HT1080 (cell line): ENCODE measurements around the gene TRAPPC13. TPM values are rescaled to one million over a fixed set of nuclear protein-coding genes. Genes with fewer than 3 reads are reported as not detected.
"Not testable (repeated sequence)": the region's sequence is repeated elsewhere in the genome, so short reads cannot be mapped to it uniquely, and the experiment has no call there.

Source experiments
- DNase-seq: peaks from one replicate; pipeline ENCODE4 v3.0.0-alpha.2; 2015; ENCODE audit warnings: low read depth
- polyA plus RNA-seq, 2 experiments: library from polyadenylated mRNA; depleted of rRNA; stranded (reverse); fragments of >200 nt; gene quantifications; 2 replicates each; pipeline ENCODE4 v1.2.3, GENCODE V29; 2015
- total RNA-seq: library from RNA; depleted of rRNA; stranded (reverse); fragments of >200 nt; shearing (Covaris generic); gene quantifications from 2 replicates; pipeline ENCODE4 v1.2.3, GENCODE V29; 2014; rRNA removed

TRAPPC13 gene
- total RNA-seq: 14.6 and 19.7 TPM in 2 replicates
- 17.8 and 20.2 TPM in 2 replicates for polyA plus RNA-seq (2015; cell fraction: cytosol; rRNA removed)
- polyA plus RNA-seq (2015; cell fraction: nucleus; rRNA removed): 31.5 and 33.0 TPM in 2 replicates

GRCh38 chr5:65624571-65625555 lies at the start of gene TRAPPC13, which contains the start of gene SHLD3:
Gene TRAPPC13, plus strand, starts transcription at chr5:65625027. Its CDS starts 34 bp downstream, at chr5:65625061.
Gene SHLD3, plus strand, starts transcription at chr5:65625027. Its CDS starts 4,561 bp downstream, at chr5:65629588.
- peak; percentile 93 for DNase-seq

- DNase-seq: no peak
These were observed 47.7 kb upstream of the TRAPPC13 start for GRCh38 chr5:65577141-65577540.

- no peak for DNase-seq
These were observed 36.1 kb upstream of the TRAPPC13 start for GRCh38 chr5:65588694-65589093.

GRCh38 chr5:65601761-65602160 lies 23.1 kb upstream of the TRAPPC13 start:
- not testable (repeated sequence) for DNase-seq

- DNase-seq: no peak
These were observed 13.3 kb upstream of the TRAPPC13 start for GRCh38 chr5:65611524-65611923.

- DNase-seq: no peak
These were observed 12.4 kb upstream of the TRAPPC13 start for GRCh38 chr5:65612298-65612907.

GRCh38 chr5:65620021-65620420 lies 4.8 kb upstream of the TRAPPC13 start:
- no peak for DNase-seq

- DNase-seq: not testable (repeated sequence)
These were observed 2.9 kb upstream of the TRAPPC13 start for GRCh38 chr5:65621961-65622360.

GRCh38 chr5:65623482-65623881 lies 1.3 kb upstream of the TRAPPC13 start:
- no peak for DNase-seq

GRCh38 chr5:65624025-65624570 lies 729 bp upstream of the TRAPPC13 start, which contains the start of gene TRIM23:
Gene TRIM23, minus strand, starts transcription at chr5:65624333. Its CDS starts 59 bp downstream, at chr5:65624274.
- peak; percentile 91 for DNase-seq

GRCh38 chr5:65625743-65626142 lies 916 bp downstream of the TRAPPC13 start:
- no peak for DNase-seq

- DNase-seq: no peak
These were observed 6.2 kb downstream of the TRAPPC13 start for GRCh38 chr5:65630981-65631380.

GRCh38 chr5:65640240-65640639 lies 15.4 kb downstream of the TRAPPC13 start:
- no peak for DNase-seq

GRCh38 chr5:65646938-65647337 lies 22.1 kb downstream of the TRAPPC13 start:
- DNase-seq: no peak

- no peak for DNase-seq
These were observed 23.1 kb downstream of the TRAPPC13 start for GRCh38 chr5:65647941-65648340.

GRCh38 chr5:65651144-65651543 lies 26.3 kb downstream of the TRAPPC13 start:
- no peak for DNase-seq

GRCh38 chr5:65654713-65655112 lies 29.9 kb downstream of the TRAPPC13 start:
- DNase-seq: no peak

- DNase-seq: peak; percentile 10
These were observed 39.1 kb downstream of the TRAPPC13 start for GRCh38 chr5:65663804-65664521.

GRCh38 chr5:65668696-65669095 lies 43.9 kb downstream of the TRAPPC13 start:
- DNase-seq: no peak

- peak; percentile 42 for DNase-seq
These were observed 48.0 kb downstream of the TRAPPC13 start for GRCh38 chr5:65672796-65673195.

- DNase-seq: no peak
These were observed 49.9 kb downstream of the TRAPPC13 start for GRCh38 chr5:65674749-65675148.
